Measurements from ENCODE around the gene GRIK1.

- TF ChIP-seq CTCF (conservative IDR thresholded peaks at IDR 0.05 in 1 of 2, IDR thresholded peaks at IDR 0.05 in 1 of 2; ENCODE audit: extremely low read depth in 1 of 2, insufficient read depth in 1 of 2, low read depth in 1 of 2, low read length in 2 of 2) = no peak
- no peak for TF ChIP-seq EZH2 (IDR thresholded peaks at IDR 0.05; ENCODE audit: borderline replicate concordance, low read length)
Measured at GRCh38 chr21:29534448-29534847, 405.3 kb downstream of the GRIK1 start.
